Kidney (tissue), 14 donors: ENCODE measurements around the gene NYNRIN. TPM values are rescaled to one million over a fixed set of nuclear protein-coding genes. Genes with fewer than 3 reads are reported as not detected.

ENCODE experiments used
- DNase-seq, 5 donors: peaks; one replicate each; pipeline ENCODE4 v3.0.0-alpha.2; 2013 to 2020
- FAIRE-seq: peaks from 2 replicates; lab custom pipeline; 2012; peaks lifted over from hg19 to GRCh38; lab: Jason Lieb, UNC
- H3K27ac ChIP-seq, 2 donors: one replicate each; pipeline ENCODE4 v1.7.0; 2013; ENCODE audit warnings: low read depth in 2 of 2, low read length in 2 of 2, inconsistent platforms in 1 of 2
- H3K27me3 ChIP-seq: one replicate; pipeline ENCODE4 v1.7.1; 2013; ENCODE audit warnings: low read length, inconsistent platforms; ENCODE audit not compliant: control insufficient read depth, insufficient read depth
- H3K36me3 ChIP-seq, 3 donors: one replicate each; pipeline versions ENCODE4 v1.7.0 to v1.7.1; 2013; ENCODE audit warnings: low read length in 3 of 3, control low read depth in 1 of 3, inconsistent platforms in 1 of 3; ENCODE audit not compliant: insufficient read depth in 3 of 3, control insufficient read depth in 2 of 3
- H3K4me1 ChIP-seq, 3 donors: one replicate each; pipeline versions ENCODE4 v1.7.0 to v1.7.1; 2013; ENCODE audit warnings: low read length in 3 of 3, inconsistent platforms in 1 of 3, low read depth in 1 of 3; ENCODE audit not compliant: control insufficient read depth in 2 of 3, insufficient read depth in 2 of 3
- H3K4me3 ChIP-seq, 3 donors: one replicate each; pipeline versions ENCODE4 v1.7.0 to v1.8.1; 2013; ENCODE audit warnings: low read length in 3 of 3, control low read depth in 1 of 3, inconsistent platforms in 1 of 3
- H3K9ac ChIP-seq, 3 donors: one replicate each; pipeline versions ENCODE4 v1.7.0 to v1.7.1; 2013; ENCODE audit warnings: low read length in 3 of 3, control low read depth in 1 of 3, inconsistent platforms in 1 of 3
- H3K9me3 ChIP-seq, 3 donors: one replicate each; pipeline versions ENCODE4 v1.7.0 to v1.7.1; 2013; ENCODE audit warnings: low read length in 3 of 3, control low read depth in 1 of 3, inconsistent platforms in 1 of 3; ENCODE audit not compliant: control insufficient read depth in 2 of 3, insufficient read depth in 1 of 3
- intact Hi-C: fragments of 100-400 bp; cut with DNase I; formaldehyde crosslinking; loops from one replicate; pipeline ENCODE4 v1.11.1; 2022
- polyA plus RNA-seq: library from polyadenylated mRNA; stranded (reverse); fragments of 350-450 nt; fragmentation: Illumina TruSeq; extraction: RNeasy Lipid Tissue Mini Kit (QIAGEN cat#74804); gene quantifications from one replicate; pipeline ENCODE4 v1.2.3, GENCODE V29; 2014; ENCODE audit warnings: low read depth, low replicate concordance; ENCODE audit not compliant: insufficient read depth
- total RNA-seq: library from RNA; stranded (reverse); fragmentation: NEBNext Ultra II Directional; extraction: Animal tissue kit (Norgen Biotek cat#: 25700); gene quantifications from one replicate; pipeline ENCODE4 v1.2.1, GENCODE V29; 2021
- TF ChIP-seq, protein P1 (sequence below): IDR thresholded peaks from 3 replicates; pipeline ENCODE4 v1.5.1; 2012; ENCODE audit warnings: mild to moderate bottlenecking, moderate library complexity, borderline replicate concordance; ENCODE audit not compliant: insufficient read depth; ENCODE audit errors: extremely low read depth
- donor health status: control.
- donor health status: control.
- donor health status: control.
- donor health status: control.
- donor health status: control.
- donor health status: DM: yes; HTN: yes; CAD: no.
- donor health status: Normal renal cell carcinoma (clear cell type).

The NYNRIN gene
- total and polyA plus RNA-seq, 2 donors from 2014 or later = 4.4 to 12.1 TPM

GRCh38 chr14:24363401-24363800, 35.4 kb upstream of the NYNRIN start:
- no peak overlapping the region for H3K27ac ChIP-seq
- no peak overlapping the region for H3K9ac ChIP-seq
- peaks cover 3 to 9% (median 5%) of the 10 kb centered on the region in 3 donors for H3K4me1 ChIP-seq
- intact Hi-C loops = no loop called here
- FAIRE-seq (no peak), DNase-seq (no peak)
- no peaks in the 10 kb centered on the region for H3K9me3 ChIP-seq
- H3K27me3 ChIP-seq = no peaks in the 10 kb centered on the region
- H3K36me3 ChIP-seq = no peaks in the 10 kb centered on the region
- no peak overlapping the region for H3K4me3 ChIP-seq
- TF ChIP-seq, protein P1, sequence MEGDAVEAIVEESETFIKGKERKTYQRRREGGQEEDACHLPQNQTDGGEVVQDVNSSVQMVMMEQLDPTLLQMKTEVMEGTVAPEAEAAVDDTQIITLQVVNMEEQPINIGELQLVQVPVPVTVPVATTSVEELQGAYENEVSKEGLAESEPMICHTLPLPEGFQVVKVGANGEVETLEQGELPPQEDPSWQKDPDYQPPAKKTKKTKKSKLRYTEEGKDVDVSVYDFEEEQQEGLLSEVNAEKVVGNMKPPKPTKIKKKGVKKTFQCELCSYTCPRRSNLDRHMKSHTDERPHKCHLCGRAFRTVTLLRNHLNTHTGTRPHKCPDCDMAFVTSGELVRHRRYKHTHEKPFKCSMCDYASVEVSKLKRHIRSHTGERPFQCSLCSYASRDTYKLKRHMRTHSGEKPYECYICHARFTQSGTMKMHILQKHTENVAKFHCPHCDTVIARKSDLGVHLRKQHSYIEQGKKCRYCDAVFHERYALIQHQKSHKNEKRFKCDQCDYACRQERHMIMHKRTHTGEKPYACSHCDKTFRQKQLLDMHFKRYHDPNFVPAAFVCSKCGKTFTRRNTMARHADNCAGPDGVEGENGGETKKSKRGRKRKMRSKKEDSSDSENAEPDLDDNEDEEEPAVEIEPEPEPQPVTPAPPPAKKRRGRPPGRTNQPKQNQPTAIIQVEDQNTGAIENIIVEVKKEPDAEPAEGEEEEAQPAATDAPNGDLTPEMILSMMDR = no peak

DNA sequence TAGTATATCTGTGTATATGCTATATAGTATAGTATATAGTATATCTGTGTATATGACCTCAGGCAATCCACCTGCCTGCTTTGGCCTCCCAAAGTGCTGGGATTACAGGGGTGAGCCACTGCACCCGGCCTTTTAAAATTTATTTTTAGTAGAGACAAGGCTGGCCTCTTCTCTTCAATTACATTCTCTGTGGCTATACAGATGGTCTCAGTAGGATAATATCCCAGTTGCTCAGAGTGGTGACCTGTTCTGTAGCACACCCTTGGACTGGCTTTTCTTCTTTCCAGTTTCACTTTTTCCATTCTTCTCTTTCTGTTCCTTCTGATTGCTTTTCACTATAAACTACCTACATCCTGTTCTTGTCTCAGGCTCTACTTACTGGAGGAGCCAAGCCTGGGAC, 34.0 kb upstream of the NYNRIN start:
- no peaks in the 10 kb centered on the region for H3K27me3 ChIP-seq
- H3K9me3 ChIP-seq = no peaks in the 10 kb centered on the region
- peak overlapping the region in 1 of 2 donors; percentile 93 for H3K27ac ChIP-seq
- DNase-seq = no peak
- intact Hi-C loops = no loop called here
- TF ChIP-seq, protein P1 = no peak
- H3K9ac ChIP-seq = no peak overlapping the region
- no peak overlapping the region for H3K4me3 ChIP-seq
- no peak for FAIRE-seq
- peaks cover 3 to 12% (median 5%) of the 10 kb centered on the region in 3 donors for H3K4me1 ChIP-seq
- no peaks in the 10 kb centered on the region for H3K36me3 ChIP-seq

DNA sequence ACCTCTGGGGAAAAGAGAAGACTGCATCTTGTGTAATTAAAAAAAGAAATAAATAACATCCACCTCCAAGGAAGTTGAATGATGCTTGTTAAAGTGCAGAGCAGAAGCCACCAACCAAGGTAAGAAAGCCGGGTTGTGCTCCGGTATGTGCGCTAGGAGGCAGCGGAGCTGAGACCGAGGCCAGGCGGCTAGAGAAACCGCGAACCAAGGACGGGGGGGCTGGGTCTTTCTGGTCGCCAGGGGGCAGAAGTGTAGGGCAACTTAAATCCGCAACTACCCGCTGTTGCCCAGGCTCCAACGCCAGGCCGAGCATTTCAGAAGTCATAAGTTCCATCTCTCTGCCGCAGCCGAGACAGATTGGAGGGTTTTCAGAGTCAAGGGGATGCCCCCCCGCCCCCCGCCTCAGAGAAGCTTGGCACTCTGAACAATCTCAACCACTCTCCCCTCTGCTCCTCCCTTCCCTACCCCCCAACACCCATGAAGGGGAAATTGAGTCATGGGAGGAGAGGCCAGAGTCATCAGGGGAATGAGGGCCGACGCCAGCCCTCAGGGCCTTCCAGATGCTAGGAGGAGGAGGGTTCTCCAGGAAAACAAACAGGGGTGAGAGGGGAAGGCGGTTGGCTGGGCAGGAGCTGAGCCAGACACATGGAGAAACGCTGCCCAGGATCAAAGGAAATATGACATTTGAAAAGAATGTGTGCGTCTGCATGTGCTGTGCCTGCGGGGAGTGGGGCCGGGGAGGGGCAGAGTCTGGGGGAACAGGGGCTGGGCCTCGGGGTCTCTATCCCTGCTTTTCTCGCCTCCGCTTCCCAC, 33.0 kb upstream of the NYNRIN start:
- peak overlapping the region; percentile 92 to 93 for H3K27ac ChIP-seq
- H3K4me3 ChIP-seq = peak overlapping the region; percentile 14 to 72 (median 52)
- H3K9ac ChIP-seq = peak overlapping the region in 2 of 3 donors; percentile 10 to 82
- H3K4me1 ChIP-seq = peaks cover 3 to 12% (median 5%) of the 10 kb centered on the region in 3 donors
- H3K36me3 ChIP-seq = no peaks in the 10 kb centered on the region
- H3K9me3 ChIP-seq = no peaks in the 10 kb centered on the region
- DNase-seq = peak; percentile 93 to 96 (median 94)
- intact Hi-C loops = no loop called here
- TF ChIP-seq, protein P1 = peak; percentile 75
- FAIRE-seq = peak; percentile 47
- no peaks in the 10 kb centered on the region for H3K27me3 ChIP-seq
